GM13977 (cell line): Measurements from ENCODE around the gene C3.
A peak's percentile ranks its signal among the peaks of the same experiment; 100 is the strongest.

ENCODE experiments used
- DNase-seq: peaks from one replicate; pipeline ENCODE4 v3.0.0; 2012; ENCODE audit warnings: low spot score
- CTCF ChIP-seq: IDR thresholded peaks from 2 replicates; pipeline ENCODE4 v1.5.1; 2012; ENCODE audit warnings: mild to moderate bottlenecking, control low read depth; ENCODE audit not compliant: insufficient read depth; ENCODE audit errors: extremely low read depth, missing control alignments
- in situ Hi-C: fragments of 300-500 bp; cut with MboI; formaldehyde crosslinking; loops from one replicate; pipeline ENCODE4 v1.12.0; 2022; ENCODE audit warnings: low sequenced_read_pairs, low pct_unique_long_range_greater_than_20kb, mixed read lengths, inconsistent platforms; ENCODE audit not compliant: unreplicated experiment

The C3 gene

GRCh38 chr19:6632002-6632621 lies 88.3 kb downstream of the C3 start:
- DNase-seq: peak; percentile 60
- in situ Hi-C loops: loop anchor here (5.0 to 25.0 kb wide), 2 partner anchors 115 to 230 kb away; no protein-coding TSS in a partner anchor
- TF ChIP-seq CTCF: peak; percentile 71
